ENCODE data around the gene S100Z. TPM values are rescaled to one million over a fixed set of nuclear protein-coding genes. Genes with fewer than 3 reads are reported as not detected.
"Not testable (repeated sequence)": the region's sequence is repeated elsewhere in the genome, so short reads cannot be mapped to it uniquely, and the experiment has no call there.

The S100Z gene
- total RNA-seq, 1 donor from 2014 or later = 0.30 TPM

GRCh38 chr5:76874088-76874581 lies 24.3 kb downstream of the S100Z start:
- DNase-seq = no peak

GRCh38 chr5:76888733-76889300 lies 39.0 kb downstream of the S100Z start:
- DNase-seq = no peak

GRCh38 chr5:76893294-76893693 lies 43.5 kb downstream of the S100Z start:
- no peak for DNase-seq

GRCh38 chr5:76896196-76896595 lies 46.4 kb downstream of the S100Z start:
- no peak for DNase-seq

GRCh38 chr5:76901522-76901921 lies 51.7 kb downstream of the S100Z start:
- DNase-seq = no peak

- DNase-seq = no peak
Observed at GRCh38 chr5:76908166-76908565, 58.4 kb downstream of the S100Z start.

GRCh38 chr5:76910344-76910933 lies 60.6 kb downstream of the S100Z start:
- DNase-seq = not testable (repeated sequence)

- not testable (repeated sequence) for DNase-seq
Observed at GRCh38 chr5:76914671-76915070, 64.9 kb downstream of the S100Z start.

- DNase-seq = no peak
Observed at GRCh38 chr5:76918539-76918938, 68.7 kb downstream of the S100Z start.

- DNase-seq = no peak
Observed at GRCh38 chr5:76920491-76920890, 70.7 kb downstream of the S100Z start.

GRCh38 chr5:76926329-76927105 lies 76.7 kb downstream of the S100Z start:
- no peak for DNase-seq

GRCh38 chr5:76927961-76928360 lies 78.1 kb downstream of the S100Z start:
- no peak for DNase-seq

- DNase-seq = no peak
Observed at GRCh38 chr5:76930083-76930482, 80.3 kb downstream of the S100Z start.

GRCh38 chr5:76938177-76938576 lies 88.4 kb downstream of the S100Z start:
- DNase-seq = no peak

GRCh38 chr5:76941000-76941399 lies 91.2 kb downstream of the S100Z start:
- DNase-seq = no peak

GRCh38 chr5:76941442-76941841 lies 91.6 kb downstream of the S100Z start:
- no peak for DNase-seq

- no peak for DNase-seq
Observed at GRCh38 chr5:76942581-76942980, 92.8 kb downstream of the S100Z start.

- DNase-seq = no peak
Observed at GRCh38 chr5:76943006-76943405, 93.2 kb downstream of the S100Z start.

- DNase-seq = no peak
Observed at GRCh38 chr5:76944638-76945037, 94.8 kb downstream of the S100Z start.

- not testable (repeated sequence) for DNase-seq
Observed at GRCh38 chr5:76945238-76945637, 95.4 kb downstream of the S100Z start.

- no peak for DNase-seq
Observed at GRCh38 chr5:76946090-76946489, 96.3 kb downstream of the S100Z start.

- DNase-seq = no peak
Observed at GRCh38 chr5:76947082-76947503, 97.3 kb downstream of the S100Z start.

- DNase-seq = no peak
Observed at GRCh38 chr5:76952795-76953536, 103.2 kb downstream of the S100Z start, which contains the start of gene CRHBP. CRHBP (plus strand) TSS chr5:76953045; CDS start chr5:76953135, 90 bp downstream.
